GM19324 (cell line): Measurements from ENCODE around the gene HPCA.

Source experiments
- ATAC-seq: cut with Tn5 transposase; IDR thresholded peaks from one replicate; pipeline ENCODE4 v1.9.1; 2021; ENCODE audit warnings: mild to moderate bottlenecking, moderate library complexity; ENCODE audit not compliant: unreplicated experiment, low FRiP score

HPCA gene

DNA sequence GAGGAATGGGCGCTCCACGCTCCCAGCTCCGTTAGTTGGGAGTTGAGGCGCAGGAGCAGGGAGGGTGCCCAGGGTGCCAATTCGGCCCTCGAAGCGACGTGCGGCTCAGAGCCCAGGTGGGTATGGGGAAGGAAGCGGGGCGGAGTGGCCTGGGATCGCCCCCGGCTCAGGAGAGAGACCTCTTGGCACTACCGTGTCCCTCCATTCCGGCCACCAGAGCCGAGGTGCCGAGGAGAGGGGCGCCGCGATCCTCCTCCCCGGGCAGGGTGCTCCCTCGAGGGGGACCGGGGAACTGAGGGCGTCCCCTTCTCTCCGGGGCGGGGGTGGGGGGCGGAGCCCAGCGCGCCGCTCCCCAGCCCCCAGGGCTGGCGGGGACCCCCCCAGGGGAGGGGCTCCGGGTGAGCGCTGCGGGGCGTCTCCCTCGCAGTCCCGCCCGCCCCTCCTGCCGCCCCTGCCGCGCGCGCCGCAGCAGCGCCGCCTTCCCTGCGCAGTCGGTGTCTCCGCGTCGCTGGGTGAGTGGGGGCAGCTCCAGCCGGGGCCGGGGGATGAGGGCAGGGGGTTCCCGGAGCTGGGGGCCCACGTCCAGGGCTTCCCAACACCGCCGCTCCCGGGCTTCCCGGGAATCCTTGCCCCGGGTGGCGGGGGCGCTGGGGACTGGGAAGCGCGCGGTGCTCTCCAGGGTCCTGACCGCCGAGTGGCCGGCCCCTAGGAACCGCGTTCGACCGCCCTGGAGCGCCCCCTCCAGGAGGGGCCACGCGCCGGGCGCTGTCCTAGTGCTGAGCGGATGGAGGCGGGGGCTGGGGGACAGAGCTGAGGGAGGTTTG, at the start of gene HPCA:
TSS of gene HPCA (plus strand) at position 488 of the 824 bp plus-strand sequence. CDS start 2,408 bp downstream, outside the sequence.
- no peak for ATAC-seq

DNA sequence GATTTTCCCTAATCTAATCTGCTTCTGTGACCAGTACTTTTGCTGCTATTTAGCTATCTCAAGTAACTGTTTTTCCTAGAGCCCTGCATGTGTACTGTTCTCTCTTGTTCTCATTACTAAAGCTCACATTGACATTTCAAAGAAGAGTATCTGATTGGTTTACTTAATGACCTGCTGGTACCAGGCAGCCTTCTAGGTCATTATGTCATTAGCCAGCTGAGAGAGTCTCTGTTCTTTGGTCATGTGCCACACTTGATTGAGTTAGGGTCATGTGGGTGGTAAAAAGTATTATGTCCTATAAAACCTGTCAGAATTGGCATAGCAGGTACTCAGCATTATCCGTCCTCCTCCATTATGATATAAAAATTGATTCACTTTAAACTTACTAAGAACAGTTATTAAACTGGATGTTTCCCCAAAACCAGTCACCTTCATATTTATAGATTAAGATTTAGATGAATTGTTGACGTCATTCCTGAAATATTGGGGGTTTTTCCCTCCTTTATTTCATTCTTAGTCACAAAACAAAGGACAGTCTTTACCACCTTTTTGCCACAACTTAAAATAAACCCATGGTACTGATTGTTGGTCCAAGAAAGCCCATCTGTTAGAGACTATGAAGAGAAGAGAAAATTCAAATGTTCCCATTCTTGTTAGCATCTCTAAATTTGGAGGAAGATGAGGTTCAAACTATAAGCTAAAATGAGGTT, 37.8 kb upstream of the HPCA start:
- ATAC-seq = no peak

DNA sequence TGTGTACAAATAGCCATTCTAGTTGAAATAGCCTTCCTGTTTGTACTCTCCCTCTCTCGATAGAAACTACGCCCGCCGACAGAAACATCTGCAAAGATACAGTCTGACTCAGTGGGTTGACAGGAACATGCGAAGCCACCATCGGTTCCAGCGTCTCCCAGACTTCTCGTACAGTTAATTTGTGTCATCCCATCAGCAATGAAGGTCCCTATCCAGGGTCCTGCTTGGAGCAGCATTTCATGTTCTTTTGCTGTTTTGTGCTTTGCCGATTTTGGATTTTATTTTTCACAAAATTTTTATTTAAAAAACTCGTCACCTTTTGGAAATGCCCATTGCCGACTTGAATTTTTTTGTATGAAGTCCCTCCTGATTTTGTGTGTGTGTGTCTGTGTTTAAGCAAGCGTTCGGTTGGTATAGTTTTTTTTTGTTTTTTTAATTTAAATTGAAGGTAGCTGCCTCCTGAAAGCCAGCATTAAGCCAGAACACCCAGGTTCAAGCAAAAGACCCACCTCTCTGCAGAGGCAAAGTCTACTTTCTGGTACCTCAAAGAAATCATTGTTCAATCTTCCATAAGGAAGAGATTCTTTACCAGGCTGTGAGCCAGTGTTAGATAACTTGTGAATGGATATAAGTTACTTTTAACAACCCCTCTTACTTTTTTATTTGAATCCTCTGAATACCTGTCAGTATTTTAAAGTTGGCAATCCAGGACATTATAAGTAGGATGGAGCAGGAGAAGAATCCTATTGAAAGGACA, 30.3 kb upstream of the HPCA start:
- ATAC-seq = no peak

DNA sequence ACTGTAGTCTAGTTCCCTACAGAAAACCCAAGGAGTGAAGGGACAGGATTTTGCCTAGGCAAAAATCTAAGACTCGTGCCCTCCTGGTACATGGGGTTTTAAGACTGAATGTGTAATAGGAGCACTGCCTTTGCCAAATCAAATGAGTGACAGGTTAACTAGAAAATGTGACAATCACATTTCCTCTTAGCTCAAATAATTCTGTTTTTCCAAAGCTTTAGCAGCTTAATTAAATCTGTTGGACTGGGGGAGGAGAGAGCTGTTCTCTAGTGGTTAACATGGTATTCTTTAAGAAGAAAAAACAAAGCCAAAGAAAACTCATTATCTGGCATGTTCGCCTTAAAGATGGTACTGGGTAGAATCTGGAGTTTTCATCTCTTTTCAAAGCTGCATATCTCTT, 28.2 kb upstream of the HPCA start:
- ATAC-seq = no peak

DNA sequence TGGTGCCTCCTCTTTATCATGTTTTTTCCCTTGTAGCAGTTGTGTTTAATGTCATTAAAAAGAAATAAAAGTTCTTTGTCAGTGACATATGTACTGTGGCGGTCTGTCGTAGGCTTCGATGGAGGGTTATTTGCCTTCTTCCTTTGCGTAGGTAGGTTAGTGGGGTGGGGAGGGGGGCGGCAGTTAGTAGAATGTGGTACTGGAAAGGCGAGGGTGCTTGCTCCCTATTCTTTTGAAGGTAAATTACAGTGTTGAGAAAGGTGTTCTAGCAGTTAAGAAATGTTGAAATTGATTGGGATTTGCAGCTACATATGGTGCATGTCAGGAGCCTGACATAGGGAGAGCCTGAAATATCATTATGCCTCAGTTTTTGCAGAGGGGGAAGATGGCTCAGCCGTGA, 27.5 kb upstream of the HPCA start:
- ATAC-seq = no peak

DNA sequence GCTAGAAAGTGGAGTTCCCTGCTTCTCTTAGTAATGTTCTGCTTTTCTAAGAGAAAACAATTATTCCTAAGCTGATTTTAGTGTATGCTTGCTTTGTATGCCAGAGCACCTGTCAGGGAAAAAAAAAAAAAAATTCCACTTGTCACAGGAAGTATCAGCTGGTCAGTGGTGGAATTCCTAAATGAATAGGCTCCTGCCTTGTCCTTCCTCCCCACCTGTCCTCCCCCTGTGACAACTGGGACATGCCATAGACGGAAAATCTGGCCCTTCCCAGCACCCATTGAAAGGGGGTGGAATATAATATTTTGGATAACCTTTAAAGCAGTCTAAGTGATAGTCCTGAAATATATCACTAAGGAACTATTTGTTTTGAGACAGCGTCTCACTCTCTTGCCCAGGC, 26.4 kb upstream of the HPCA start:
- ATAC-seq = no peak

DNA sequence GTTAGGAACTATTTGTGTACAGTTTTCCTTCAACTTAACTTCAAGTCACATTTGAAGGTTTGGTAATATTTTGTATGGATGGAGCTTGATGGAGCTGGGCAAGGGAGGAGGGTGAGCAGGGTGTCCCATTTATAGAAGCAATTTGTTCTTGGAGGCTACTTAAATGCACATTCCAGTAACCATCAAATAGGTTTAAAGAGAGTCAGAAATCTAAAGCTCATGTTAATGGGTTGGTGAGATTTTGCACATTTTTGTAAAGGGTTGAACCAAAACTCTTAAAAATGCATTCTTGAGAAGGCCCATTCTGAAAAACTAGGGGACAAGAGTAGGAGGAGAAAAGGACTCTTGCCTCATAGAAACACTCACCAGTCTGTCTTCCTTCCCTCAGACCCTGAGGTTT, 25.7 kb upstream of the HPCA start:
- ATAC-seq = no peak

DNA sequence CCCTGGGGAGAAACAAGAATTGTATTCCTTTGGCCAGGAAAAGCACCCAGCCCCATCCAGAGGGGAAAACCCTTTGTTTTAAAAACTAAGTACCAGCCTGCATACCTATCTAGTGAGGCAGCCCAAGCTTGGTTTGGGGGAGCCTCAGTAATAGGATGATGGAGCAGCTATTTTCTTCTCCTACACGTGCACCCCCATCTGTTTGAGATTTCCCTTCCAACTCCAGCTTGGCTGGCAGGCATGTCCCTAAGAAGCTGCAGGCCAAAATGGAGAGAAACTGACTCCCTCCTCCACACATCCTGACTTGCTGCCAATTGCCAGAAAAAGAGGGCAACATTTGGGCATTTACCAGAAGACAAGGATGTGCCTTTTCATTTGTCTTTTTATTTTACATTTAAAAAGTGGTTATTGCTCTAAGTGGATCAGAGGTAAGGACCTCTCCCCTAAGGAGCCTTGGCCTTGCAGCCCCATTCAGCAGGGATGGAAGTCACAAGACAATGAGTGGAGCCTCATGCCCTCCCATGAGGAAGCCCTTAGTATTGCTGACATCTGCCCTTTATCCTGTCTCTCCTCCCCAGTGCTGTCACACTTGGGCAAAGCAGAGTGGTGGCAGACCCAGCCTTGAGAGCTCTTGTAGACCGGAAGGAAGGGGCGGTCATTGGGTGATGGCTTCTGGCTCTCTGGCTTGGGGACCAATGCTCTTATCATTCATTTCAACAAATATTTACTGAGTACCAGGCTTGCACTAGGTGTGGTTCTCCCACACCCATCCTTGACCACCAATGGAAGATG, 24.2 kb upstream of the HPCA start:
- ATAC-seq = no peak

DNA sequence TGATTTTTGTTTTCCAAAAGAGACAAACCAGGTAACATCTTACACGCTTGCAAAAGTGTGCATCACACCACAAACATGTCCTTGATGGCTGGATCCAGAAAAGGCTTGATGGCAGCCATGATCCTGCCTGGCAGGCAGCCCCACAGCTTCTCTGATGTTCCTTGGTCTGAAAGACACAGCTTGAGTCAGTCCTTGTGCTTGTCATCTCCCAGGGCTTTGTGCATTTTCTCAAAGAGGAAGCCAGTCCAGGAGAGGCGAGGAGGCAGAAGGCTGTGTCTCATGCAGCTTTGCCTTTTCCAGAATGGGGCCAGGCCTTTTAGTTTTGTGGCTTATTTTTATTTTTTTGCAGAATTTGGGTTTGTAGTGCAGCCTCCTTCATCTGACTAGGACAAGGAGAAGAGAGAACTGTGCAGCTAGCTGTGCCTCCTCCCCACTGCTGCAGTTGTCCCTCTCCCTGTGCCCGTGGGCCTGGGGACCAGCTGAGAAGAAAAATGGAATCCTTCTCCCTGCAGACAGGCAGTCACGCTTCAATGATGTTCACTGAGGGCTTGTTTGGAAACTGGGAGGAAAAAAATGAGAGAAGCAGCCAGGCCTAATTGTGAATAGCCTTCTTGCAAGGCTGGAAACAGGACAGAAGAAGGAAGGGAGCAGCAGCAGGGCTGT, 22.9 kb upstream of the HPCA start:
- no peak for ATAC-seq

DNA sequence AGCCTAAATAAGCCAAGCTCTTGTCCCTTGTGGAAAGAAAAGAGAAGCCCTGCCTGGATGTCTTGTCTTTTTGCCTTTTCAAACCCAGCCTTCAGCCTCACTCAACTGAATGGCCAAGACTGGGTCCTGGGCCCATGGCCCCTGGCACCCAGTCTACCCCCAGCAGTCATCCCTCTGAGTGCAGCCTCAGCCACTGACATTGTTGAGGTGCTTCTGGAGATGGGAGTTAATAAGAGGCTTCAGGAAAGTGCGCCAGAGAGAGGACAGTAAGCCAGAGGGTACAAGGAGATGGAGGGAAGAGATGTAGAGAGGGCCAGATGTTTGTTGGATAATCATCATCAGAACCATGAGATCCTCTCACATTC, 22.4 kb upstream of the HPCA start:
- no peak for ATAC-seq

DNA sequence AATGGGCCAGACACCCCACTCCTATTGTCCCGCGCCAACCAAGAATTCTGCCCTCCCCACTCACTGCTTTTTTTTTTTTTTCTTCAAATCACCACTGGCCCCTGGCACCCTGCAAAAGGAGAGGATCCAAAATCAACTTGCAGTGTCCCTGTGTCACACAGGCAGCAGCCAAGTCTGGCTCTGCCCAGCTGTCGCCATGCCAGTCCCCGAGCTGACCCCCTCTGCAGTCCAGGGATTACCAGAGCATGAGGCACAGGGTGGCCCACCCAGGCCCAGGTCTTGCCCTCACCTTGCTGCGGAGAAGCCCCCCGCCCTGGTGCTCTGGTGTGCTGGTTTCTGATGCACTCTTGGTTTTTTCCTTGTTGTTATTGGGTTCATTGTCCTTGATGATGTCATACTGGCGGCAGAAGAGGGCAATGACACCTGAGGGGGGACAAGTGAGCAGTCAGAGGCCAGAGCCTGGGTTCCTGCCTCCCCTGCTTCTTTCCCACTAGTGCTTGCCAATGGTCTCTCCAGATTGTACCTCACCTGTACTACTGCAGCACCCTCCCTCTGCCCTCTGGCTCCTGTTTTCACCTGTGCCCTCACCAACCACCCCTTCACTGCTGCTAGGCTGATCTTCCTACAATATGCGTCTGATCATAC, 21.8 kb upstream of the HPCA start:
- ATAC-seq = no peak

DNA sequence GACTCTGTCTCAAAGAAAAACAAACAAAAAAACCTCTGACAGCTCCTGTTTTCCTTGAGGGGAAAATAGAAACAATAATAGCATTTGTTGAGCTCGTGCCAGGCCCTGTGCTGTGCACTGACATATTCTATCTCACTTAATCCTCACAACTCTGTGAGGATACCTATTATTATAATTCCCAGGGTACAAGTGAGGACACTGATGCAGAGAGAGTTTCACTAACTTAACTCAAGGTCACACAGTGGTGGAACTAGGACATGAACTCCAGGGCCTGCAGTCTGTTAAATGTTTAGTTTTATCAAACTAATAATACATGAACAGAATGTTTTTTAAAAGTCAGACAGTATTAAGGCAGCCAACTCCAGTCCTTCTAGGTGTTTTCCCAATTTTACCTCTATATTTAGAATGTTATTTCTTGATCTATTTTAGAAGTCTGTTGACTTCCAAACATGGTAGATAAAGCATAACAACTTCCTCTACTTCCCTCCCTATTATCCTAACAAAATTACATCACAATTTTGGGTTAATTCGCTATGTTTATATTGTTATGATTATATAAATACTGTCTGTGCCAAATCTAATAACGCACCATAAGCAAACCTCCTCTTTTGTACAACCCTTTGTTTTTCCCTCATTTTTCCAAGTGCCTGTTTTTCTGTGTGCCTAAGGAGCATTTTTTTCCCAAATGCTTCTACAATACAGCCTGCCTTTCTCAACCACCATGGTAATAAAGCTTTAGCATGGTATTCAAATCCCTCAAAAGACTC, 20.5 kb upstream of the HPCA start:
- no peak for ATAC-seq

DNA sequence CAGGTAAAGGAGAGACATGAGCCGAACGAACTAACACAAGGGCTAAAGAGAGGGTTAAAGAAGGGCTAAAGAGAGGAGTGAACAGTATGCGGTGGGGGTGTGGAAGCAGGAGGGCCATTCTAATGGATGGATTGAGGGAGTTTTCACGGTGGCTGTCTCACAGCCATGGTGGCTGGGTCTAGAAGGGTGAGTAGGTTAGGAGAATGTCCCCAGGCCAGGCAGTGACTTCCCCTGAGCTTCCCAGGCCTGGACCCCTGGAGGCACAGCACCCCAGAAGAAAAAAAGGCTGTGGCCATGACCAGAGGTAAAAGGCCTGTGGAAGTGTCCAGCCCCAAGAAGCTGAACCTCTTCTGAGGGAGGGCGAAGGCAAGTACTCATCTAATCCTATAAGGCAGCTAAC, 19.1 kb upstream of the HPCA start:
- ATAC-seq = no peak

DNA sequence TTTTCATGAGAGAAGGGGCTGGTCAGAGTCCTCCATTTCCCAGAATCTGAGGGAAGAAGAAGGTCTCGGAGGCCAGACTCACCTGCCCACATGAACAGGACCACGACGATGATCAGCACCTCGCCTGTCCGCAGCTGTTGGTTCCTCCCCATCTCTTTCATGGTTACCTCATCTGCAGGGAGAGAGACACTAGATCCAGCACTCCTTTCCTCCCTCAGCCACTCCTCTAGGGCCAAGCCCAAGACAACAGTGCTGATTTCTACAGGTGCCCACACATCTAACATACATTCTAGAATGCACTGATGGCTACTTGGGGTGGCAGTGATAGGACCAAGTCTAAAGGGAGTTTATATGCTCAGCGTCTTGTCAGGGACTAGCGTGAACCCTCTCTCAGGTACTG, 18.6 kb upstream of the HPCA start:
- ATAC-seq = no peak

DNA sequence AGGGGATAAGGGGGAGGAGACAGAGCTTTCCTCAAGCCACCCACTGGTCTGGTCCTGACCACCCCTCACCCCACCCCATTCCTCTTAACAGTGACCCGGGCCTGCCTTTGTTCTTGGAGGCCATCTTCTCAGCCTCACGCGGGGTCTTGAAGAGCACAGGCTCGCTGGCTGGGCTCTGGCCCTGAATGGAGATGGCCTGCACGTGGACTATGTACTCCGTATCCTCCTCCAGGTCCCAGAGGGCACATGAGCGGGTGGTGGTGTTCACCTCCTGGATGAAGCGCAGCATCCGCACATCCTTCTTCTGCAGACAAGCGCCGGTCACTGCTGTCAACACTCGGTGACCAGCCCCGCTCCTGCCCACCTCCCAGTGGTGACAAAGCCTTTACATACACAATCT, 18.2 kb upstream of the HPCA start:
- ATAC-seq = no peak

DNA sequence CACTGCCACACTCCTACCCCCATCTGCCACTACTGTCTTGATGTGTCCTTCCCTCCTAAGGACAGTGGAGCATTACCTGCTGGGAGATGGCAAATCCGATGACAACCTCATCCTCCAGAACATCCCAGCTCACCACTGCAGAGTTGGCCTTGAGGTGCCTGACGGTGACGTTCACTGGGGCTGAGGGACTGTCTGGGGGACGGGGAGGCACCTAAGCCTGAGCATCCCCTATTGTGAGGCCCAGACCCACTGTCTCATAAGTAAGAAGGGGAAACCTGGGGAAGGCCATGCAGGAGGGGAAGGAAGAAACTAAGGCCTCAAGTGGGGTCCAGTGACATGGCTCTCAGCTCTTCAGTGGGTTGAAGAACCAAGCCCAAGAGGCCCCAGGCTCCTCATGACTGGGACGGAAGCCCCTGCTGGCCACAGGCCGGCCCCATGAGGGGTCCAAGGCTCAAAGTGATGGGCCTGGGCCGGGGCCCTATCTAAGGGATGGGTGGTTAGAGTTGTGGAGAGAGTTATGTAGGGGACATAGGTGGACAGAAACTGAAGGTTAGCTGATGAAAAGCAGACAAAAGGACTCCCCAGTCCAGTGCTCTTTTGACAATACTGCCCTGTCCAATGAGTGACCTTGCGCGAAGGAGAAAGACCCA, 17.4 kb upstream of the HPCA start:
- ATAC-seq = no peak

DNA sequence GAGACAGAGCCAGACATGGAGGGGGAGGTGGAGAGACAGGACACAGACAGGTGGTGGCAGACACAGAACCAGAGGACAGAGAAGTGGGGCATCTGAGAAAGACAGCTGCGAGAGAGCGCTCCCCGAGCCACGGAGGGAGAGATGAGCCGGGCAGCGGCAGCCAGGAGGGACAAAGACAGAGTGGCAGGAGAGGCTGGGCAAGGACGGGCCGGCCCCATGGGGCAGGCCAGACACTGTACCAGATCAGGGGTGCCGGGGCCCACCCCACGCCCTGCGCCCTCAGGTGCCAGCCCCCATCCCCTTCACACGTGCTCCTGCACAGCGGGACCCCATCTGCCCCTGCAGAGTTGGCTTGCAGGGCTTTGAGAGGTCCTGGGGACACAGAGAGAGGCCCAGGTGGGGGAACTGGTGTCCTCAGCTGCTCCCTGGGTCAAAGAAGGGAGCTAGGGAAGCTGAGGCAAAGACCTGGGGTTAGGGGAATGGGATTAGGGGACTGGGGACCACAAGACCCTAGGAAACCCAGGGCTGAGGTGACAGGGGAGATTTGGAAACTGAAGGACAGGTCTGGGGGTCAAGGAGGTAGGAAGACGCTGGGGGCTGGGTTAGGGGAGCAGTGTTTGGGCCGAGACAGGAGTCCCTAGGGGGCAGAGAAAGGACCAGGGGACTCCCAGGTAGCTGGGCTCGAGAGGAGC, 16.2 kb upstream of the HPCA start:
- no peak for ATAC-seq
